Memory B cell (primary cell): Measurements from ENCODE around the gene NOD1.

Experiments used
- ATAC-seq: fragments of 150-1000 bp; cut with Tn5 transposase; 2 replicates; pipeline ENCODE4 v1.10.0; 2021; ENCODE audit warnings: low read depth, mild to moderate bottlenecking, moderate library complexity
- DNase-seq, 2 donors: peaks; one replicate each; pipeline ENCODE4 v3.0.0; 2022; ENCODE audit warnings: low spot score in 2 of 2
- H3K27ac Mint-ChIP-seq: one replicate; pipeline ENCODE4 v1.8.0; 2022; ENCODE audit warnings: mild to moderate bottlenecking, moderate library complexity, mixed read lengths
- H3K27me3 Mint-ChIP-seq: one replicate; pipeline ENCODE4 v1.8.0; 2022; ENCODE audit warnings: mixed read lengths
- H3K36me3 Mint-ChIP-seq: one replicate; pipeline ENCODE4 v1.8.0; 2022; ENCODE audit warnings: mild to moderate bottlenecking, mixed read lengths
- H3K4me1 Mint-ChIP-seq: one replicate; pipeline ENCODE4 v1.8.0; 2022; ENCODE audit warnings: mixed read lengths
- H3K4me3 Mint-ChIP-seq: one replicate; pipeline ENCODE4 v1.8.0; 2022; ENCODE audit warnings: mild to moderate bottlenecking, moderate library complexity, mixed read lengths
- H3K9me3 Mint-ChIP-seq: one replicate; pipeline ENCODE4 v1.8.0; 2022; ENCODE audit warnings: mixed read lengths

NOD1 gene

GRCh38 chr7:30379741-30380140 is 98.8 kb downstream of the NOD1 start:
- no peak for DNase-seq
- Mint-ChIP-seq H3K4me3 (no peak overlapping the region), H3K36me3 (peaks cover 6% of the 10 kb centered on the region), H3K4me1 (peaks cover 2% of the 10 kb centered on the region), H3K9me3 (peaks cover 3% of the 10 kb centered on the region), H3K27ac (no peak overlapping the region), H3K27me3 (no peaks in the 10 kb centered on the region)
- no peak for ATAC-seq

- Mint-ChIP-seq H3K9me3 (peaks cover 3% of the 10 kb centered on the region), H3K27me3 (no peaks in the 10 kb centered on the region), H3K4me1 (peaks cover 2% of the 10 kb centered on the region), H3K27ac (no peak overlapping the region), H3K4me3 (no peak overlapping the region), H3K36me3 (peaks cover 6% of the 10 kb centered on the region)
- DNase-seq, result no peak
- no peak for ATAC-seq
These were observed 99.5 kb downstream of the NOD1 start for GRCh38 chr7:30379131-30379530.

GRCh38 chr7:30378275-30378674 is 100.3 kb downstream of the NOD1 start:
- H3K9me3 Mint-ChIP-seq, result peaks cover 1% of the 10 kb centered on the region
- H3K36me3 Mint-ChIP-seq, result peaks cover 6% of the 10 kb centered on the region
- no peak for DNase-seq
- no peak overlapping the region for H3K27ac Mint-ChIP-seq
- no peaks in the 10 kb centered on the region for H3K27me3 Mint-ChIP-seq
- no peak overlapping the region for H3K4me3 Mint-ChIP-seq
- H3K4me1 Mint-ChIP-seq, result peaks cover 5% of the 10 kb centered on the region
- ATAC-seq, result no peak
